HG03196 (cell line): ENCODE data around the gene TRMT61A.

Experiments
- ATAC-seq: cut with Tn5 transposase; IDR thresholded peaks from one replicate; pipeline ENCODE4 v1.9.1; 2021; ENCODE audit not compliant: unreplicated experiment

TRMT61A gene

GRCh38 chr14:103545915-103546651, 17.1 kb downstream of the TRMT61A start:
- ATAC-seq, result no peak

- no peak for ATAC-seq
Measured at GRCh38 chr14:103546652-103547454, 17.9 kb downstream of the TRMT61A start.

- no peak for ATAC-seq
Measured at GRCh38 chr14:103547455-103547940, 18.5 kb downstream of the TRMT61A start.

GRCh38 chr14:103547941-103548462, 19.0 kb downstream of the TRMT61A start:
- no peak for ATAC-seq

- no peak for ATAC-seq
Measured at GRCh38 chr14:103548463-103549351, 19.7 kb downstream of the TRMT61A start.

GRCh38 chr14:103549361-103550311, 20.6 kb downstream of the TRMT61A start:
- ATAC-seq, result no peak

GRCh38 chr14:103550451-103551337, 21.7 kb downstream of the TRMT61A start:
- no peak for ATAC-seq

GRCh38 chr14:103551338-103551762, 22.4 kb downstream of the TRMT61A start:
- ATAC-seq, result no peak

- ATAC-seq, result no peak
Measured at GRCh38 chr14:103552011-103552845, 23.2 kb downstream of the TRMT61A start.

GRCh38 chr14:103552846-103553210, 23.8 kb downstream of the TRMT61A start:
- ATAC-seq, result no peak

GRCh38 chr14:103555559-103556337, 26.8 kb downstream of the TRMT61A start:
- ATAC-seq, result no peak

- ATAC-seq, result no peak
Measured at GRCh38 chr14:103556946-103557758, 28.2 kb downstream of the TRMT61A start.

GRCh38 chr14:103558071-103558882, 29.3 kb downstream of the TRMT61A start:
- ATAC-seq, result no peak

- no peak for ATAC-seq
Measured at GRCh38 chr14:103559766-103560165, 30.8 kb downstream of the TRMT61A start.

- ATAC-seq, result no peak
Measured at GRCh38 chr14:103560691-103561090, 31.7 kb downstream of the TRMT61A start.
